Heart left ventricle (tissue), 13 donors: ENCODE data around the gene TNFRSF14.

Source experiments
- POLR2A ChIP-seq, 2 donors: fragments of 450-650 bp; IDR thresholded peaks; one replicate each; pipeline ENCODE4 v1.6.1; 2017; ENCODE audit warnings: antibody characterized with exemption in 2 of 2, mild to moderate bottlenecking in 2 of 2, moderate library complexity in 2 of 2
- TF ChIP-seq, protein P1 (sequence below), 12 donors: fragments of 200-600 bp; sonication (generic) in 4 of 12; IDR thresholded peaks; one replicate each; pipeline versions ENCODE4 v1.5.0 to v1.8.0; 2018 to 2022; ENCODE audit warnings: antibody characterized with exemption in 12 of 12, mild to moderate bottlenecking in 5 of 12
- donor health status: ischemic (EF 13 %, LVEDD 7.1; RV severe dilation, severe dysfunction).
- donor health status: DM: no; HTN: yes; CAD: no.
- donor health status: DM: no; HTN: no; CAD: no.
- donor health status: ischemic (EF 25% LVEDD 6.9; RV normal size, moderate dysfunction).
- donor health status: ischemic (EF 25% LVEDD 5.7; RV mildly dilated, moderate dysfunction).
- donor health status: ischemic (EF 35%, LVEDD 5.7; RV mildly dilated, moderate dysfunction).
- donor health status: nonischemic (EF 11% LVEDD 7.7; RV severe dilation, severe dysfunction).
- donor health status: DM: yes; HTN: yes; CAD: no.
- donor health status: PGD.
- donor health status: ischemic (EF 29% LVEDD 5.4; RV normal size, mild dysfunction).
- donor health status: nonischemic (EF 23%, LVEDD 6.1; RV moderate dilation, normal function).

DNA sequence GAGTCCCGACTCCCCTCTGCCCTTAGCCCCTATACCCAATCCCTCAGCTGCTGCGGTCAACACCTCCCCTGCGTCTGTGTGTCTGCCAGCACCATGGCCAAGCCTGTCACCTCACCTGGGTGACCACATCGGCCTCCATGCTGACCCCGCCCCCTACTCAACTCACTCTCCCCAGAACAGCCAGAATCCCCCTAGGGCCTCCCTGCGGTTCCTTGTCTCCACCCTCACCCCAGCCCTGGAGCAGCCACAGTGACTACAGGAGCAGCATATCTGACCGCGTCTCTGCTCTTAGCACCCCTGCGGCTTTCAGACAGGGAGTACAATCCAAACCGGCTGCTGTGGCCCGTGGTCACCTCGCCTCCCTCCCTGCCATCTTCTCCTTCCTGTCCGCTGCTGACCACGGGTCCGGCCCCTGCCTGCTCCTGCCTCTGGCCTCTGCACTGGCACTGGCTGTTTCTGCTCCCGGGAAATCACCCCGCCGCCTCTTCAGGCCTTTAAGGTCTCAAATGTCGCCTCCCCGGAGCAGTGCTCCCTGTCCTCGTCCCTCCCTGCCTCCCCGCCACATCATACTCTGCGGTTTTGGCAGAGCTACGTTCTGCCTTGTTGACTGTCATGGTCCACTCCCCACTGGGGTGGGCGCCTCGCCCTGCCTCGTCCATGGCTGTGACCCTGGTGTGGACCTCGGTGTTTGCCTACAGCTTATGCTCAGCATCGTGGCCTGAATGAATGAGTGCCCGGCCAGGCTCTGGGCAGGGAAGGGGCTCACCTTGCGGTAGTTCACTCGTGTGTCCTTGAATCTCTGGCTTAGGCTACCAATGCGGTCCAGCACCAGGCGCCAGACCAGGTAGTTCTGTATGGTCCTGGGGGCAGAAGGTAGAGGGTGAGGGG lies 41.5 kb downstream of the TNFRSF14 start:
- no peak for TF ChIP-seq POLR2A (IDR thresholded peaks at IDR 0.05)
- TF ChIP-seq, protein P1, sequence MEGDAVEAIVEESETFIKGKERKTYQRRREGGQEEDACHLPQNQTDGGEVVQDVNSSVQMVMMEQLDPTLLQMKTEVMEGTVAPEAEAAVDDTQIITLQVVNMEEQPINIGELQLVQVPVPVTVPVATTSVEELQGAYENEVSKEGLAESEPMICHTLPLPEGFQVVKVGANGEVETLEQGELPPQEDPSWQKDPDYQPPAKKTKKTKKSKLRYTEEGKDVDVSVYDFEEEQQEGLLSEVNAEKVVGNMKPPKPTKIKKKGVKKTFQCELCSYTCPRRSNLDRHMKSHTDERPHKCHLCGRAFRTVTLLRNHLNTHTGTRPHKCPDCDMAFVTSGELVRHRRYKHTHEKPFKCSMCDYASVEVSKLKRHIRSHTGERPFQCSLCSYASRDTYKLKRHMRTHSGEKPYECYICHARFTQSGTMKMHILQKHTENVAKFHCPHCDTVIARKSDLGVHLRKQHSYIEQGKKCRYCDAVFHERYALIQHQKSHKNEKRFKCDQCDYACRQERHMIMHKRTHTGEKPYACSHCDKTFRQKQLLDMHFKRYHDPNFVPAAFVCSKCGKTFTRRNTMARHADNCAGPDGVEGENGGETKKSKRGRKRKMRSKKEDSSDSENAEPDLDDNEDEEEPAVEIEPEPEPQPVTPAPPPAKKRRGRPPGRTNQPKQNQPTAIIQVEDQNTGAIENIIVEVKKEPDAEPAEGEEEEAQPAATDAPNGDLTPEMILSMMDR (IDR thresholded peaks at IDR 0.05) = no peak
